GM12878 (cell line): ENCODE data around the gene HK1.

Experiments
- MTA3 ChIP-seq: IDR thresholded peaks from 2 replicates; pipeline ENCODE4 v1.6.1; 2012; ENCODE audit warnings: low read length, inconsistent platforms, borderline replicate concordance
- POLR2AphosphoS5 ChIP-seq: IDR thresholded peaks from 2 replicates; pipeline ENCODE4 v1.6.1; 2011; ENCODE audit warnings: mild to moderate bottlenecking, low read length, inconsistent platforms
- TCF7 ChIP-seq: IDR thresholded peaks from 2 replicates; pipeline ENCODE4 v1.6.1; 2014; ENCODE audit warnings: antibody characterized with exemption, borderline replicate concordance
- ZNF24 ChIP-seq: fragments of 450-650 bp; IDR thresholded peaks from 2 replicates; pipeline ENCODE4 v1.6.1; 2017; ENCODE audit warnings: antibody characterized with exemption, mild to moderate bottlenecking
- TF ChIP-seq, protein P1 (sequence below), 3 experiments: IDR thresholded peaks in 2 of 3; conservative IDR thresholded peaks in 1 of 3; 2 replicates each; pipeline ENCODE4 v1.5.1; 2011; ENCODE audit warnings: low read depth in 3 of 3, low read length in 3 of 3, mild to moderate bottlenecking in 3 of 3, control low read depth in 2 of 3, moderate library complexity in 2 of 3, inconsistent platforms in 1 of 3, mixed read lengths in 1 of 3; ENCODE audit not compliant: control insufficient read depth in 2 of 3, insufficient read depth in 1 of 3; ENCODE audit errors: extremely low read depth in 1 of 3

DNA sequence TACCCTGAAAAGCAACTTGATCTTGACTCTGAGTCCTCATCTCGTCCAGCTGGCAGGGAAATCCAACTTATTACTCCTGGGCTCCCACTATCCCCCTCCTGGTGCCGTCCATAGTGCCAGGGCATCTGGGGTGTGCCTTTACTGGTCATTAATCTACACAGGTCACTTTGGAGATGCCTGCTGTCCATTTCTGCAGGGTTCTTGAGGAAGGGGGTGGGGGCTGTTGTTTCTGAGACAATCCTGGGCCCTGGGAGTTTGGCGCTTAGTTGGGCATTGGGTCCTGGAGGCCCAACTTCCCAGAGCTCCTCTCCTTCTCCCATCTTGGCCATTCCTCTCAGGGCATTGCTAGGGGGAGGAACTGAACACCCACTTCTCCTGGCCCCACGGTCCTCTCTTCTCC is 144.4 kb downstream of the HK1 start:
- TF ChIP-seq TCF7 (no peak), POLR2AphosphoS5 (no peak), MTA3 (no peak), ZNF24 (no peak)
- TF ChIP-seq, protein P1, sequence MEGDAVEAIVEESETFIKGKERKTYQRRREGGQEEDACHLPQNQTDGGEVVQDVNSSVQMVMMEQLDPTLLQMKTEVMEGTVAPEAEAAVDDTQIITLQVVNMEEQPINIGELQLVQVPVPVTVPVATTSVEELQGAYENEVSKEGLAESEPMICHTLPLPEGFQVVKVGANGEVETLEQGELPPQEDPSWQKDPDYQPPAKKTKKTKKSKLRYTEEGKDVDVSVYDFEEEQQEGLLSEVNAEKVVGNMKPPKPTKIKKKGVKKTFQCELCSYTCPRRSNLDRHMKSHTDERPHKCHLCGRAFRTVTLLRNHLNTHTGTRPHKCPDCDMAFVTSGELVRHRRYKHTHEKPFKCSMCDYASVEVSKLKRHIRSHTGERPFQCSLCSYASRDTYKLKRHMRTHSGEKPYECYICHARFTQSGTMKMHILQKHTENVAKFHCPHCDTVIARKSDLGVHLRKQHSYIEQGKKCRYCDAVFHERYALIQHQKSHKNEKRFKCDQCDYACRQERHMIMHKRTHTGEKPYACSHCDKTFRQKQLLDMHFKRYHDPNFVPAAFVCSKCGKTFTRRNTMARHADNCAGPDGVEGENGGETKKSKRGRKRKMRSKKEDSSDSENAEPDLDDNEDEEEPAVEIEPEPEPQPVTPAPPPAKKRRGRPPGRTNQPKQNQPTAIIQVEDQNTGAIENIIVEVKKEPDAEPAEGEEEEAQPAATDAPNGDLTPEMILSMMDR (IDR thresholded peaks at IDR 0.05 in 2 of 3, conservative IDR thresholded peaks at IDR 0.05 in 1 of 3; ENCODE audit: control insufficient read depth in 2 of 3, extremely low read depth in 1 of 3, insufficient read depth in 1 of 3, low read depth in 3 of 3, low read length in 3 of 3), result no peak
